ENCODE results near the gene GAGE10. TPM values are rescaled to one million over a fixed set of nuclear protein-coding genes. Genes with fewer than 3 reads are reported as not detected.

Gene GAGE10
- total RNA-seq, 4 donors from 2014 or later: not detected

DNA sequence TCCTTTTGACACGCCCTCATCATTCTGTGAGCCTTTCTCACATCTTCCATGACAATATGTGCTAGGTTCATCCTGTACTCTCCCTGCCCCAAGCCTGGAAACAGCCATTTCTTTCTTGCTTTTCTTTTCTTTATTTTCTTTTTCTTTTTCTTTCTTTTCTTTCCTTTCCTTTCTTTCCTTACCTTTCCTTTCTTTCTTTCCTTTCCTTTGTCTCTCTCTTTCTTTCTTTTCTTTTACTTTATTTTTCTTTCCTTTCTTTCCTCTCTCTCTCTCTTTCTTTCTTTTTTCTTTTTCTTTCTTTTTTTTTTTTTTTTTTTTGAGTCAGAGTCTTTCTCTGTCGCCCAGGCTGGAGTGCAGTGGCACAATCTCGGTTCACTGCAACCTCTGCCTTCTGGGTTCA, 19.2 kb upstream of the GAGE10 start:
- H3K9me3 ChIP-seq: no peaks in the 10 kb centered on the region
- H3K27me3 ChIP-seq: no peaks in the 10 kb centered on the region
- WGBS, 2 donors: 45 to 96% methylated on average over 1 to 2 of the region's 3 CpGs
- no peak overlapping the region for H3K27ac ChIP-seq
- no peak for DNase-seq
- no peak overlapping the region for H3K4me3 ChIP-seq
- H3K36me3 ChIP-seq: peaks cover 0 to 13% (median 0%) of the 10 kb centered on the region in 3 donors
- no peaks in the 10 kb centered on the region for H3K4me1 ChIP-seq
- TF ChIP-seq, protein P1, sequence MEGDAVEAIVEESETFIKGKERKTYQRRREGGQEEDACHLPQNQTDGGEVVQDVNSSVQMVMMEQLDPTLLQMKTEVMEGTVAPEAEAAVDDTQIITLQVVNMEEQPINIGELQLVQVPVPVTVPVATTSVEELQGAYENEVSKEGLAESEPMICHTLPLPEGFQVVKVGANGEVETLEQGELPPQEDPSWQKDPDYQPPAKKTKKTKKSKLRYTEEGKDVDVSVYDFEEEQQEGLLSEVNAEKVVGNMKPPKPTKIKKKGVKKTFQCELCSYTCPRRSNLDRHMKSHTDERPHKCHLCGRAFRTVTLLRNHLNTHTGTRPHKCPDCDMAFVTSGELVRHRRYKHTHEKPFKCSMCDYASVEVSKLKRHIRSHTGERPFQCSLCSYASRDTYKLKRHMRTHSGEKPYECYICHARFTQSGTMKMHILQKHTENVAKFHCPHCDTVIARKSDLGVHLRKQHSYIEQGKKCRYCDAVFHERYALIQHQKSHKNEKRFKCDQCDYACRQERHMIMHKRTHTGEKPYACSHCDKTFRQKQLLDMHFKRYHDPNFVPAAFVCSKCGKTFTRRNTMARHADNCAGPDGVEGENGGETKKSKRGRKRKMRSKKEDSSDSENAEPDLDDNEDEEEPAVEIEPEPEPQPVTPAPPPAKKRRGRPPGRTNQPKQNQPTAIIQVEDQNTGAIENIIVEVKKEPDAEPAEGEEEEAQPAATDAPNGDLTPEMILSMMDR (IDR thresholded peaks at IDR 0.05): no peak
- TF ChIP-seq POLR2A (IDR thresholded peaks at IDR 0.05): no peak
- intact Hi-C loops (cut with DNase I): no loop called here

DNA sequence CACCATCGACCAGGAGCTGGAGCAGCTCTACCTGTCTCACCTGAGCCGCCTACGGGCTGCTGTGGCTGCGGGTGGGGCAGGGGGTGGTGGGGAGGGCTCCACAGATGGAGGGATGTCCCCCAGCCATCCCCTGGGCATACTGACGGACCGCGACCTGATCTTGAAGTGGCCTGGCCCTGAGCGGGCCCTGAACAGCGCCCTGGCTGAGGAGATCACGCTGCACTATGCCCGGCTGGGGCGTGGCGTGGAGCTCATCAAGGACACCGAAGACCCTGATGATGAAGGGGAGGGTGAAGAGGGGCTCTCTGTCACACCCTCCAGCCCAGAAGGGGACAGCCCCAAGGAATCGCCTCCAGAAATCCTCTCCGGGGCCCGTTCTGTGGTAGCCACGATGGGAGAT, 17.3 kb upstream of the GAGE10 start:
- Histone ChIP-seq H3K27me3 (no peaks in the 10 kb centered on the region), H3K4me3 (no peak overlapping the region), H3K36me3 (peaks cover 0 to 13% (median 0%) of the 10 kb centered on the region in 3 donors), H3K9me3 (no peaks in the 10 kb centered on the region), H3K4me1 (no peaks in the 10 kb centered on the region), H3K27ac (no peak overlapping the region)
- WGBS, 2 donors: 76% methylated on average over 8 of the region's 18 CpGs; no CpG with 5 or more reads in 1 of the 2 donors
- no peak for DNase-seq
- intact Hi-C loops (cut with DNase I): no loop called here
- TF ChIP-seq POLR2A (IDR thresholded peaks at IDR 0.05): no peak
- TF ChIP-seq, protein P1 (IDR thresholded peaks at IDR 0.05): no peak

DNA sequence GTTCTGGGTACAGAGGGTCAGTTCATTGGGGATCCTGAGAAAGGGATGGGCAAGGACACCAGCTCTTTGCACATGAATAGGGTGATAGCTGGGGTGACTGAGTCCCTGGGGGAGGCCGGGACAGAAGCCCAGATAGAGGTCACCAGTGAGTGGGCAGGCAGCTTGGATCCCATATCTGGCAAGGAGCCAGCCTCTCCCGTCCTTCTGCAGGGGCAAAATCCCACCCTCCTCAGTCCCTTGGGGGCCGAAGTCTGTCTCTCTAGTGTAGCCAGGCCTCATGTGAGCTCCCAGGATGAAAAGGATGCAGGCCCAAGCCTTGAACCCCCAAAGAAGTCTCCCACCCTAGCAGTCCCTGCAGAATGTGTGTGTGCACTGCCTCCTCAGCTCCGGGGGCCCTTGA, 16.9 kb upstream of the GAGE10 start:
- no peaks in the 10 kb centered on the region for H3K9me3 ChIP-seq
- DNase-seq: no peak
- TF ChIP-seq POLR2A (IDR thresholded peaks at IDR 0.05): no peak
- TF ChIP-seq, protein P1 (IDR thresholded peaks at IDR 0.05): no peak
- intact Hi-C loops (cut with DNase I): no loop called here
- no peak overlapping the region for H3K4me3 ChIP-seq
- no peaks in the 10 kb centered on the region for H3K27me3 ChIP-seq
- no CpG with 5 or more reads among the region's 4 CpGs for WGBS, 2 donors
- peaks cover 0 to 13% (median 0%) of the 10 kb centered on the region in 3 donors for H3K36me3 ChIP-seq
- H3K27ac ChIP-seq: no peak overlapping the region
- H3K4me1 ChIP-seq: no peaks in the 10 kb centered on the region

DNA sequence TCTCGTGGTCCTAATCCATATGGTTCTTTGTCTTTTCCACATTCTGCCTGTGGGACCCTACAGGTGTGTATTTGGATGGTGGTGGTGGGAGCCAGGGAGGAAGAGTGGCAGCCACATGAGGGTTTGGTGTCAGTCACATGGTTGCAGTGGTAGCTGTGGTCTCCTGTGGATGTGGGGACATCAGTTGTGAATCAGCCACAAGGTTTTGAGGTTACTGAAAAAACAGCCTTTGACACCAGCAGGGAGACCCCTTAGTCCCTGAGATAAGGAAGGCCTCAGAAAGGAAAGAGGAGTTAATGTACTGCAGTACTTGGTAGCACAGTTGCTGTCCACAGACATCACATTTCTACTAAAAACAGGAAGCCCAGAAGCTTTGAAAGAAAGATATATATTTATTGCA, 15.8 kb upstream of the GAGE10 start:
- WGBS, 2 donors: 71% methylated on average over 1 of the region's 1 CpG; no CpG with 5 or more reads in 1 of the 2 donors
- Histone ChIP-seq H3K9me3 (no peaks in the 10 kb centered on the region), H3K4me3 (no peak overlapping the region), H3K27me3 (no peaks in the 10 kb centered on the region), H3K36me3 (peaks cover 0 to 13% (median 0%) of the 10 kb centered on the region in 3 donors), H3K4me1 (peaks cover 0 to 5% (median 0%) of the 10 kb centered on the region in 3 donors), H3K27ac (no peak overlapping the region)
- DNase-seq: no peak
- intact Hi-C loops (cut with DNase I): no loop called here
- TF ChIP-seq POLR2A (IDR thresholded peaks at IDR 0.05): no peak
- TF ChIP-seq, protein P1 (IDR thresholded peaks at IDR 0.05): no peak

DNA sequence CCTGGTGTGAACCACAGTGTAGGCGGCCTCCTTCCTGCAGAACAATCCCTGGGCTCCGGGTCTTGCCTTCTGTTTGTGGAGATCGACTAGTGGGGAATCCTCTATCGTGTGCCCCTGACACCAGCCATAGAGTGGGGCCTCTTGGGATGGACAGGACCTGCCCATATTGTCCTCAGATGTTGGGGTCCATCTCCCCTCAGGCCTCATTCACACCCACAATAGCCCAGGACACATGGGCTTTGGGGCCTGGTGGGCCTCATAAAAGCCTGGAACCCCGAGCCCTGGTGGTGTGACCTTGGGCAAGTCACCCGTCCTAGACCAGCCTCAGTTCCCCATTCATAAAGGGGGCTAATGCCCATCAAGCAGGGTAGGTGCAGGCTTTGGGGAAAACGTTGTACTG, 13.2 kb upstream of the GAGE10 start:
- DNase-seq: no peak
- no peaks in the 10 kb centered on the region for H3K27me3 ChIP-seq
- intact Hi-C loops (cut with DNase I): loop anchor here (10.0 kb wide), 1 partner anchor 465 kb away; no protein-coding TSS in a partner anchor
- TF ChIP-seq POLR2A (IDR thresholded peaks at IDR 0.05): no peak
- TF ChIP-seq, protein P1 (IDR thresholded peaks at IDR 0.05): no peak
- H3K36me3 ChIP-seq: peaks cover 0 to 13% (median 0%) of the 10 kb centered on the region in 3 donors
- 64% methylated on average over 4 of the region's 7 CpGs; no CpG with 5 or more reads in 1 of the 2 donors for WGBS, 2 donors
- no peak overlapping the region for H3K4me3 ChIP-seq
- H3K9me3 ChIP-seq: no peaks in the 10 kb centered on the region
- no peak overlapping the region for H3K27ac ChIP-seq
- H3K4me1 ChIP-seq: peaks cover 0 to 5% (median 0%) of the 10 kb centered on the region in 3 donors
